Islet precursor cell (in vitro differentiated cells): ENCODE results near the gene KCNAB3.
"Not testable (repeated sequence)": the region's sequence is repeated elsewhere in the genome, so short reads cannot be mapped to it uniquely, and the experiment has no call there.

Source experiments
- DNase-seq: peaks from one replicate; pipeline ENCODE4 v3.0.0-alpha.2; 2018

KCNAB3 gene

GRCh38 chr17:7929158-7930023, at the start of gene KCNAB3:
TSS of gene KCNAB3 (minus strand) at chr17:7929856. CDS start at chr17:7929435, 421 bp downstream.
- peak; percentile 91 for DNase-seq

GRCh38 chr17:7977805-7978204, 48.1 kb upstream of the KCNAB3 start:
- no peak for DNase-seq

GRCh38 chr17:7977039-7977438, 47.4 kb upstream of the KCNAB3 start:
- DNase-seq = peak; percentile 23

- peak; percentile 7 for DNase-seq
These were observed 45.0 kb upstream of the KCNAB3 start for GRCh38 chr17:7974638-7975131.

- peak; percentile 45 for DNase-seq
These were observed 42.6 kb upstream of the KCNAB3 start for GRCh38 chr17:7972131-7972785.

GRCh38 chr17:7971651-7972050, 42.0 kb upstream of the KCNAB3 start:
- DNase-seq = peak; percentile 2

- DNase-seq = no peak
These were observed 39.8 kb upstream of the KCNAB3 start for GRCh38 chr17:7969433-7969832.

GRCh38 chr17:7967751-7968150, 38.1 kb upstream of the KCNAB3 start:
- DNase-seq = no peak

- no peak for DNase-seq
These were observed 31.8 kb upstream of the KCNAB3 start for GRCh38 chr17:7961421-7961820.

- no peak for DNase-seq
These were observed 30.0 kb upstream of the KCNAB3 start for GRCh38 chr17:7959503-7960253.

- no peak for DNase-seq
These were observed 26.7 kb upstream of the KCNAB3 start for GRCh38 chr17:7956228-7956965.

GRCh38 chr17:7955414-7956227, 26.0 kb upstream of the KCNAB3 start:
- no peak for DNase-seq

- not testable (repeated sequence) for DNase-seq
These were observed 23.6 kb upstream of the KCNAB3 start for GRCh38 chr17:7953266-7953665.

GRCh38 chr17:7951143-7951792, 21.6 kb upstream of the KCNAB3 start:
- no peak for DNase-seq

- no peak for DNase-seq
These were observed 20.9 kb upstream of the KCNAB3 start for GRCh38 chr17:7950578-7950977.

GRCh38 chr17:7947651-7948050, 18.0 kb upstream of the KCNAB3 start:
- DNase-seq = no peak

- no peak for DNase-seq
These were observed 16.8 kb upstream of the KCNAB3 start for GRCh38 chr17:7946441-7946840.

- DNase-seq = no peak
These were observed 16.0 kb upstream of the KCNAB3 start for GRCh38 chr17:7945651-7946050.

- no peak for DNase-seq
These were observed 14.7 kb upstream of the KCNAB3 start for GRCh38 chr17:7944326-7944725.

GRCh38 chr17:7943291-7943690, 13.6 kb upstream of the KCNAB3 start:
- DNase-seq = no peak

- no peak for DNase-seq
These were observed 11.1 kb upstream of the KCNAB3 start for GRCh38 chr17:7940743-7941142.
